GM23248 (cell line): Measurements from ENCODE around the gene PALD1. TPM values are rescaled to one million over a fixed set of nuclear protein-coding genes. Genes with fewer than 3 reads are reported as not detected.
A peak's percentile ranks its signal among the peaks of the same experiment; 100 is the strongest.

ENCODE experiments used
- DNase-seq: peaks from one replicate; pipeline ENCODE4 v3.0.0-alpha.2; 2015
- H2AFZ ChIP-seq: fragments of 200-600 bp; sonication (generic); 2 replicates; pipeline ENCODE4 v1.6.1; 2016; ENCODE audit warnings: antibody characterized with exemption
- H3F3A ChIP-seq: fragments of 200-600 bp; sonication (generic); 2 replicates; pipeline ENCODE4 v1.6.1; 2016; ENCODE audit warnings: mild to moderate bottlenecking, antibody characterized with exemption, mixed run types; ENCODE audit not compliant: insufficient read depth
- H3K27ac ChIP-seq: fragments of 200-600 bp; sonication (generic); 2 replicates; pipeline ENCODE4 v1.5.1; 2016; ENCODE audit warnings: mild to moderate bottlenecking
- H3K27me3 ChIP-seq: fragments of 200-600 bp; sonication (generic); replicated peaks from 2 replicates; pipeline ENCODE4 v1.6.1; 2016; ENCODE audit warnings: mild to moderate bottlenecking; ENCODE audit not compliant: insufficient read depth
- H3K36me3 ChIP-seq: fragments of 200-600 bp; sonication (generic); 2 replicates; pipeline ENCODE4 v1.6.1; 2016; ENCODE audit warnings: low read depth, mild to moderate bottlenecking
- H3K4me1 ChIP-seq: fragments of 200-600 bp; sonication (generic); 2 replicates; pipeline ENCODE4 v1.6.1; 2016; ENCODE audit warnings: mild to moderate bottlenecking; ENCODE audit not compliant: insufficient read depth
- H3K4me2 ChIP-seq: fragments of 200-600 bp; sonication (generic); one replicate; pipeline ENCODE4 v1.6.1; 2016; ENCODE audit warnings: mild to moderate bottlenecking; ENCODE audit not compliant: unreplicated experiment
- H3K4me3 ChIP-seq: fragments of 200-600 bp; sonication (generic); 2 replicates; pipeline ENCODE4 v1.5.1; 2016; ENCODE audit warnings: mild to moderate bottlenecking
- H3K79me2 ChIP-seq: fragments of 200-600 bp; sonication (generic); 2 replicates; pipeline ENCODE4 v1.6.1; 2016; ENCODE audit warnings: mild to moderate bottlenecking; ENCODE audit not compliant: insufficient read depth
- H3K9ac ChIP-seq: fragments of 200-600 bp; sonication (generic); 2 replicates; pipeline ENCODE4 v1.6.1; 2016; ENCODE audit warnings: mild to moderate bottlenecking
- H3K9me2 ChIP-seq: fragments of 200-600 bp; sonication (generic); 2 replicates; pipeline ENCODE4 v1.6.1; 2016; ENCODE audit warnings: mixed run types, mild to moderate bottlenecking, moderate library complexity; ENCODE audit not compliant: insufficient read depth
- H3K9me3 ChIP-seq: fragments of 200-600 bp; sonication (generic); one replicate; pipeline ENCODE4 v1.6.1; 2017; ENCODE audit warnings: low read depth
- H4K20me1 ChIP-seq: fragments of 200-600 bp; sonication (generic); 2 replicates; pipeline ENCODE4 v1.6.0; 2016; ENCODE audit not compliant: insufficient read depth
- EZH2 ChIP-seq: fragments of 200-600 bp; sonication (generic); IDR thresholded peaks from 2 replicates; pipeline ENCODE4 v1.6.1; 2018; ENCODE audit warnings: antibody characterized with exemption, mild to moderate bottlenecking; ENCODE audit not compliant: insufficient read depth, poor library complexity, severe bottlenecking
- EZH2phosphoT487 ChIP-seq: fragments of 200-600 bp; sonication (generic); IDR thresholded peaks from 2 replicates; pipeline ENCODE4 v1.6.1; 2018; ENCODE audit warnings: antibody characterized with exemption, moderate library complexity, mild to moderate bottlenecking, low read depth; ENCODE audit not compliant: insufficient read depth
- WGBS, 2 experiments: methylation state at CpG; one replicate each; pipeline ENCODE4 v1.1.6; 2015 to 2017; ENCODE audit warnings: low lambda C conversion rate in 2 of 2, low coverage in 1 of 2; ENCODE audit errors: missing lambda C conversion rate in 2 of 2; 5-methylcytosine and 5-hydroxymethylcytosine counted together
- in situ Hi-C: fragments of 300-500 bp; cut with MboI; formaldehyde crosslinking; loops from 2 replicates; pipeline ENCODE4 v1.15.0; 2020
- polyA plus RNA-seq: library from polyadenylated mRNA; unstranded; fragments of >200 nt; fragmentation: Nextera tagmentation; extraction: Ambion mirVana; gene quantifications from 2 replicates; pipeline ENCODE4 v1.2.1, GENCODE V29; 2016
- total RNA-seq: library from RNA; depleted of rRNA; stranded (reverse); fragments of >200 nt; shearing (Covaris generic); gene quantifications from 2 replicates; pipeline ENCODE4 v1.2.3, GENCODE V29; 2014

Gene PALD1
- total and polyA plus RNA-seq, 2 experiments from 2014 or later: not detected

DNA sequence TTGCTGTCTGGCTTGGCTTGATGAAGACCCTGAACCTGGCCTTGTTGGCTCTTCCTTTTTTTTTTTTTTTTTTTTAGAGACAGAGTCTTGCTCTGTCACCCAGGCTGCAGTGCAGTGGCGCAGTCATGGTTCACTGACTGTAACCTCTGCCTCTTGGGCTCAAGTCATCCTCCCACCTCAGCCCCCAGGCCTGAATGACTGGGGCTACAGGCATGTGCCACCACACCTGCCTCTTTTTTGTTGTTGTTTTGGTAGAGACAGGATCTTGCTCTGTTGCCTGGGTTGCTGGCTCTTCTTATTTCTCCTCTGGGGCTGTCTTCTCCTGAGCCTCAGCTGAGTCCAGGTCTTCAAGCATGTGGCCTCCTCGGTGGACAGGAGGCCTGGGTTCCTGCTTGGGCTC, 79.3 kb downstream of the PALD1 start:
- H3K27ac ChIP-seq: no peak overlapping the region
- H3K9me2 ChIP-seq: no peaks in the 10 kb centered on the region
- WGBS, 2 experiments: 67 to 79% methylated on average over 1 to 2 of the region's 2 CpGs
- H4K20me1 ChIP-seq: no peaks in the 10 kb centered on the region
- no peak for TF ChIP-seq EZH2
- TF ChIP-seq EZH2phosphoT487: no peak
- no peaks in the 10 kb centered on the region for H3K36me3 ChIP-seq
- no peak overlapping the region for H2AFZ ChIP-seq
- no peak overlapping the region for H3K9ac ChIP-seq
- H3K27me3 ChIP-seq: no peaks in the 10 kb centered on the region
- no peaks in the 10 kb centered on the region for H3K4me1 ChIP-seq
- H3K4me2 ChIP-seq: no peak overlapping the region
- no peak for DNase-seq
- H3K4me3 ChIP-seq: no peak overlapping the region
- H3F3A ChIP-seq: no peaks in the 10 kb centered on the region
- no peaks in the 10 kb centered on the region for H3K79me2 ChIP-seq
- H3K9me3 ChIP-seq: no peaks in the 10 kb centered on the region
- in situ Hi-C loops: no loop called here

DNA sequence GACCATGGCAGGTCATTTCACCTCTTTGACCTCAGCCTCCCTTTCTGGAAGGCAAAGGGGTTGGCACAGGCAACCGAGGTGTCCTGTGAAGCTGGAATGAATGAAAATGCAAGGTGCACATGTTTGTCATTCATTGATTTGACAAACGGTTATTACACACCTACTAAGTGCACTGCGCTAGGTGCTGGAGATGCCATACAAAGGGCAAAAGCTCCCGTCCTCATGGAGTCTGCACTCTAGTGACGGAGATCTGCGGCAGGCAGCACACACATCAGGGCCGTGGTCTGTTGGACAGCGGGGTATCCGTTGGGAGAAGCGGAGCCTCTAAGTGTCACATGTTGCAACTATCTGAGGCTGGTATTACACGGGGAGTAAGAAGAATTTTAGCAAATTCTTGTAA, 79.7 kb downstream of the PALD1 start:
- Histone ChIP-seq H3K27me3 (no peaks in the 10 kb centered on the region), H3K4me3 (no peak overlapping the region), H3K4me2 (no peak overlapping the region), H3K4me1 (no peaks in the 10 kb centered on the region), H3K9me3 (no peaks in the 10 kb centered on the region), H3K79me2 (no peaks in the 10 kb centered on the region), H2AFZ (no peak overlapping the region), H4K20me1 (no peaks in the 10 kb centered on the region), H3K36me3 (no peaks in the 10 kb centered on the region), H3K9me2 (no peaks in the 10 kb centered on the region), H3K27ac (no peak overlapping the region), H3K9ac (no peak overlapping the region), H3F3A (no peaks in the 10 kb centered on the region)
- TF ChIP-seq EZH2phosphoT487 (no peak), EZH2 (no peak)
- in situ Hi-C loops: no loop called here
- 84 to 86% methylated on average over 11 of the region's 11 CpGs for WGBS, 2 experiments
- DNase-seq: no peak

DNA sequence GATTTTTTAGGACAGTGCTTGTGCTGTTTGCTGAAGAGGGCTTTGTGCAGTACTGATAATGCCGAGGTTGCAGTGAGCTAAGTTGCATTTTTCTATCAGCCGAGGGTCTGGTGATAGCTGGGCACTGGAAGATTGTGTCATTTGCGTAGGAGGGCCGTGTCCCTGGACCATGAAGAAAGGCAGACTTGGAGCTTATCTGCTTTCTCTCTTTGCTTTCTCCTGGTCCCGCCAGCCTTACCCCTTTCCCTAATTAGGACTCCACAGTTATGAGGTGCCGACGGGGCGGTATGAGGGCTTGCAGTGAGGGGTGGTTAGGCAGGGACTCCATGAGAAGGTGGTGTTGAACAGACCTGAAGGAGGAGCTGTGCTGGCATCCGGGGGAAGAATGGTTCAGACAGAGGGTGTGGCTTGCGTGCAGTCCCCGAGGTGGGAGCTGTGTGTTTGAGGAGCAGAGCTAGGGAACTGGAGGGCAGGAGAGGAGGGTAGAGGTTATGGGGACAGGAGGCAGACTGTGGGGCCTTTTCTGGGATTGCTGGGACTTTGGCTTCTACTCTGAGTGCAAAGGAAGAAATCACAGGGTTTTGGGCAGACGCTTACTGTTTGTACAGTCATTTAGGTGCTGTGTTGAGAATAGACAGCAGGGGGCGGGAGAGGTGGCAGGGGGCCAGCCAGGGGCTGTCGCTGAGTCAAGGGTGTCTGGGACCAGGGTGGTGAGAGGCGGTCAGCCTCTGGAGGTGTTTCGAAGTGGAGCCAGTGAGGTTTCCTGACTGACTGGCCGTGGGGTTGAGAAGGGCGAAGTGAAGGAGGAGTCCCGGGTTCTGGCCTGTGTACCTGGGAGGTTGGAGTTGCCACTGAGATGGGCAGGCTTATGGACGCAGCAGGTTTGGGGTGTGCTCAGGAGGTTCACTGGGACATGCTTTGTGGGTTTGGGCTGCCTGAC, 80.6 kb downstream of the PALD1 start:
- Histone ChIP-seq H3K79me2 (no peaks in the 10 kb centered on the region), H3K4me2 (peak overlapping the region; percentile 18), H3K27ac (no peak overlapping the region), H4K20me1 (no peaks in the 10 kb centered on the region), H2AFZ (peak overlapping the region; percentile 63; the same call in 1 of the 2 replicates), H3K27me3 (no peaks in the 10 kb centered on the region), H3K9me3 (no peaks in the 10 kb centered on the region), H3K9me2 (no peaks in the 10 kb centered on the region), H3K9ac (no peak overlapping the region), H3K4me3 (no peak overlapping the region; the same call in 1 of the 2 replicates), H3K4me1 (no peaks in the 10 kb centered on the region), H3K36me3 (no peaks in the 10 kb centered on the region), H3F3A (no peaks in the 10 kb centered on the region)
- WGBS, 2 experiments: 61 to 69% methylated on average over 18 to 20 of the region's 20 CpGs
- TF ChIP-seq EZH2 (no peak), EZH2phosphoT487 (no peak)
- peak; percentile 57 for DNase-seq
- in situ Hi-C loops: no loop called here

DNA sequence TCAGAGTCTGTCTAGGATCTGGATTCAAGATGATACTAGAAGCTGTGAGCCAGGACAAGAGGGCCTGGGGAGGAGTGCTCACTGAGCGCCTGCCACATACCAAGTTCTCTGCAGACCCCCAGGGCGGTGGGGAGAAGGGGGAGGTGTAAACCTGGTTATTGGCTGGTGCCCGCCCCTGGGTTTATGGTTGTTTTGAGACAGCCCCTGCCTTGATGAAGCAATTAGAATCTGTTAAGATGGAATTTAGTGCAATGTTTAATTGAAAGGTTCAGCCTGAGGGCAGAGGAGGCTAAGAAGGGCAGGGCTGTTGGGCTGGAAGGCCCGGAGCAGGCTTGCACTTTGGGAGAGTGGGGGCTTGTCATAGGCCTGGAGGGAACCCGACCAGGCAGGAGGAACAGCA, 81.3 kb downstream of the PALD1 start:
- Histone ChIP-seq H4K20me1 (no peaks in the 10 kb centered on the region), H3K4me2 (no peak overlapping the region), H3K9me2 (no peaks in the 10 kb centered on the region), H3F3A (no peaks in the 10 kb centered on the region), H3K36me3 (no peaks in the 10 kb centered on the region), H3K79me2 (no peaks in the 10 kb centered on the region), H3K4me3 (no peak overlapping the region), H3K27me3 (no peaks in the 10 kb centered on the region), H3K9ac (no peak overlapping the region), H3K27ac (no peak overlapping the region), H3K4me1 (no peaks in the 10 kb centered on the region), H3K9me3 (no peaks in the 10 kb centered on the region), H2AFZ (no peak overlapping the region)
- no peak for DNase-seq
- TF ChIP-seq EZH2phosphoT487 (no peak), EZH2 (no peak)
- in situ Hi-C loops: no loop called here
- 75 to 81% methylated on average over 5 of the region's 5 CpGs for WGBS, 2 experiments
